ENCODE results near the gene JCAD. TPM values are rescaled to one million over a fixed set of nuclear protein-coding genes. Genes with fewer than 3 reads are reported as not detected.

Gene JCAD
- total and polyA plus RNA-seq, 9 of the 15 experiments (the other 6 are each of a cell fraction or from before 2014, with no cell fraction given): not detected

GRCh38 chr10:30063099-30063498 lies 3.7 kb upstream of the JCAD start (continued):
- TF ChIP-seq SLC30A9 (CRISPR knock-in tag; IDR thresholded peaks at IDR 0.05) (no peak), HOXB6 (CRISPR knock-in tag; IDR thresholded peaks at IDR 0.05; ENCODE audit: borderline replicate concordance) (no peak), HMGXB4 (CRISPR knock-in tag; IDR thresholded peaks at IDR 0.05) (no peak), ZNF609 (CRISPR knock-in tag; IDR thresholded peaks at IDR 0.05; ENCODE audit: borderline replicate concordance) (no peak), CSDE1 (IDR thresholded peaks at IDR 0.05) (no peak), SNAPC5 (CRISPR knock-in tag; IDR thresholded peaks at IDR 0.05) (no peak), KLF13 (tag; IDR thresholded peaks at IDR 0.05; ENCODE audit: borderline replicate concordance, low read depth) (no peak), RBM15 (IDR thresholded peaks at IDR 0.05; ENCODE audit: insufficient read depth, low read length) (no peak)

Measured in K562 (cell line).